IMR-90 (cell line): ENCODE results near the gene THRA. TPM values are rescaled to one million over a fixed set of nuclear protein-coding genes. Genes with fewer than 3 reads are reported as not detected.

Experiments used
- MAFK ChIP-seq: IDR thresholded peaks from 2 replicates; pipeline ENCODE4 v1.6.1; 2012; ENCODE audit warnings: low read depth, low read length, improper control_type of control experiment
- MAZ ChIP-seq: IDR thresholded peaks from 2 replicates; pipeline ENCODE4 v1.6.1; 2012; ENCODE audit warnings: low read depth, mild to moderate bottlenecking, low read length, improper control_type of control experiment, moderate library complexity, borderline replicate concordance
- polyA plus RNA-seq, 3 experiments: library from polyadenylated mRNA; depleted of rRNA; stranded (reverse); fragments of >200 nt; gene quantifications; 2 replicates each; pipeline ENCODE4 v1.2.3, GENCODE V29; 2012; ENCODE audit warnings: low replicate concordance in 1 of 3
- total RNA-seq: library from RNA; depleted of rRNA; stranded (reverse); fragments of >200 nt; gene quantifications from 2 replicates; pipeline ENCODE4 v1.2.3, GENCODE V29; 2012

THRA gene
- total and polyA plus RNA-seq, 2 of the 4 experiments (the other 2 are of a cell fraction), result 22.0 to 23.4 TPM

GRCh38 chr17:40110026-40110845, 47.5 kb downstream of the THRA start (continued):
- TF ChIP-seq MAZ (no peak), MAFK (no peak)
